Left lobe of liver (tissue), 2 donors: ENCODE measurements around the gene TMEM178B. TPM values are rescaled to one million over a fixed set of nuclear protein-coding genes. Genes with fewer than 3 reads are reported as not detected.

Source experiments
- ATAC-seq: fragments of 200-7000 bp; cut with Tn5 transposase; one replicate; pipeline ENCODE4 v1.9.1; 2020; ENCODE audit warnings: mild to moderate bottlenecking, moderate library complexity
- DNase-seq: peaks from one replicate; pipeline ENCODE4 v3.0.0-alpha.2; 2020; ENCODE audit warnings: low spot score
- total RNA-seq: library from RNA; stranded (reverse); gene quantifications from one replicate; pipeline ENCODE4 v1.2.1, GENCODE V29; 2021
- donor health status: DM: no; HTN: no; CAD: no; lungs with moderate emphysema.
- donor health status: DM: no; HTN: yes; CAD: no.

The TMEM178B gene
- total RNA-seq, 1 donor from 2014 or later = not detected

DNA sequence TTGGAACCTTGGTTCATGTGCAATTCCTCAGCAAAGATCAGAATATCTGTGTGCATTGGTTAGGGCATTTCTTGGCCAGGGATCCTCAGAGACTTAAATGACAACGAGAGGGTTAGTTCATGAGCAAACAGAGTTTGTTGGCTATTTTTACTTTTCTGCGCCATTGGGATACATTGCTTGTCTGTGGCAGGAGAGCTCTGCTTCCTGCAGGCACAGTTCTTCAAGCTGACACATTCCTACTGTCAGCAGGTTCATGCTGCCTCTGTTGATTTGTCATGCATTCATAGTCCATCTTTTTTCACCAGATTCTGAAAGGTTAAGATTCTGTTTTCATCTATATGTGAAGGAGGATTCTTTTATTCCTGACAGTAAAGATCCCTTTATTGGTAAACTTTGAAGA lies 139.4 kb downstream of the TMEM178B start:
- ATAC-seq (no peak), DNase-seq (no peak)

DNA sequence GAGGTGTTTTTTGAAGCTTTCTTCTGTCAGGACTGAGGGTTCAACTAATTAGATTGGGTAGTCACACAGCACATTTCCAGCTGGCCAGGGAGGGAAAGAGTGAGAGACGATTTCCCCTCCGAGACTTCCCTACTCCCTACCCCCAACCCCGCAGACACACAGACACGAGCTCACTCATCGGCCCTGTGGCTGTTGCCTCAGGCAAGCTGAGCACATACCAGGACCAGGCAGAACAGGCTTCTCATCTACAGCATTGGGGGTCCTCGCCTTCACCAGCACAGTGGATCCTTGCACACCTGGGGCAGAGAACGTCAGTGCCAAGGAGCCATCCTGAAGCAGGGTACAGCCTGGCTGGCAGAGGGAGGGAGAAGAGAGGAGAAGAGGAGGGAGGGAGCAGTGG lies 144.1 kb downstream of the TMEM178B start:
- no peak for ATAC-seq
- peak; percentile 26 for DNase-seq

DNA sequence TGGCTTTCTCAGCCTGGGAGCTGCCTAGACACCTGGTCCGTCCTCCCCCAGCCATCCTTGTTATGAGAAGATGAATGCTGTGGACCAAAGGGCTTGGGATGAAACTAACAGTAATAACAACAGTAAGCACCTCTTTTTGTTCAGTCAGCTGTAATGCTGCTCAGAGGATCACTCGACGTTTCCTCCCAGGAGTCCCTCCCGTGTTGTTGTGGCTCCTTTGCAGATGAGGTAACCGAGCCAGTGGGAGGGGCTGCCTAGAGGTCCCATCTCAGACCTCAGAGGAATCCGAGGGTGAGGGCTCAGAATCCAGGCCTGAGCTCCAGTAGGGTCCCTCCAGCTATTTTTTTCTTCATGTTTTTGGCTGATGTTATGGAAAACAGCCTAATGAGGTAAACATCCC lies 145.1 kb downstream of the TMEM178B start:
- no peak for ATAC-seq
- DNase-seq = peak; percentile 5

DNA sequence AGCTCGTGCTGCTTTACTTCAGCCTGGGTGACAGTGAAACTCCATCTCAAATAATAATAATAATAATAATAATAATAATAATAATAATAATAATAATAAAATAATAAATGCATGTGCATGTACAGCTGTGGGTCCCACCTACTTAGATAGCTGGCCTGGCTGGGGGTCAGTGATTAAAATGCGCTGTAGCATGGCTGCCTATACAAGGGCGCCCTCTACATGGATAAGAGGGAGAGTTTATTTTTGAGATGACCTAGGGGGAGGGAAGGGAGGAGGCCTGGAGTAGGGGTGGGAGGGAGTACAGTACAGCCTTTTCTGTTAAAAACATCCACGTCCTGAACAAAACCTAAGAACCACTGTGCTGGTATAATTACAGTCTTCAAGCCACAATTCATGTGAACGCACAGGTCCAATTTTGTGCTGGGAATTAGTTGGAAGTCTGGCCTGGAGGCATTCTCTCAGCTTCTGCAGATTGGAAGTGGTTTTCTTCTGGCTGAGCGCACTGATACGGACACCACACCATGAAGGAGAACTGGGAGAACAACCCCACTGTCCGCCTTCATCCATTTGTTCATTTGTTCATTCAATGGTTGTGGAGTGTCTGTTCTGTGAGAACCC lies 146.5 kb downstream of the TMEM178B start:
- DNase-seq (peak; percentile 6), ATAC-seq (no peak)

DNA sequence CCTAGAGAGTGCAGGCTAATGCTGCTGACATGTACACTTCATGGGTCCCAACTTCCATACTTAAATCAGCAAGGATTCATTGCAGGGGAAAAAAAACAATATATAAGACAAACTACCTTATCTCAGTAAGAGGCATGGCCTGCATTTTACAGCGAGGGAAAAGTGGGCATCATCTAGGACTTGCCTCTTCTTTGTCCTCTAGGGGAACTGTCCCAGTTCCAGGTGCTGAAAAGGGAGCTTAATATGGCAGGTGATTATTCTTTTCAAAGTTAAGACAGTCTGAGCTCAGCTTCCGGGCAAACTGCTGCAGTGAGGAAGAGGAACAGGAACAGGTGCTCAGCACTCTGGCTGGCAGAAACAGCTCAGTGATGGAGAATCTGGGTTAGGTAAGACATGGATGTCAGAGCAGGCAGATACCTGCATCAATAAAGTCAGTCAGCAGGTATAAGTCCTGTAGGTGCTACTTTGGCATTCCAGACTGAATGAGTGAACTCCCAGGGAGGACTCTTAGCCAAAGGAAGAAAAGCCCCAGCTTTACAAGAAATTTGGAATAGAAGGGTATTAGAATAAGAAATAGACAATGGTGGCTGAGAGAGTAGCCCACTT lies 147.2 kb downstream of the TMEM178B start:
- ATAC-seq (no peak), DNase-seq (no peak)

DNA sequence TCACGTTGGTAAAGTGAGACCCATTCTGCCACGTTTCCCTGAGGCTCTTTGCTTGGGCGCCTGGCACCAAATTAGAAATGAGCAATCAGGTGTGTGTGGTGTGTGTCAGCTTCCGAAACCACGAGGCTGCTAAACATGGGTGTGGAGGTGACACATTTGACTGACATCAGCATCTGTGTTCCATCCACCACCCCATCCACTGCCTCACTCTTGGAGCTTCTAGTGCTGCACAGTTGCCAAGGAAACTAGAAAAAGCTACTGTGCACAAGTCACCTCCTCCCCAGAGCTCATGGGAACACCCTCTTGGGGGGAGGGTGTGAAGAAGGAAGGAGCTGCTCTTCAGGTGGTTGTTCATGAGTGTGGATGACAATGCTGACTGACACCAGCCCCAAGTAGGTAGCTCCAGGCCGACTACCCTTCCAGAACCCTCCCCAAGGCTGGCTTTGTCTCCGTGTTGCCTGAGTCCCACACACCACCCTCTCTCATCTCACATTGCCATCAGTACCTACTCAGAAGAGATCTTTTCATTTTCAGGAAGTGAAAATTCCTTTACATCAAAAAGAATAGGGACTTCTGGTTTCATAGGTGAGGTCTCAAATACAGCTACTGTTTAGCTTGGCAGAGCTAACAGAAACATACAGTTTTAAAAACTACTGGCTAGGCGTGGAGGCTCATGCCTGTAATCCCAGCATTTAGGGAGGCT lies 152.2 kb downstream of the TMEM178B start:
- DNase-seq = no peak
- ATAC-seq = no peak

DNA sequence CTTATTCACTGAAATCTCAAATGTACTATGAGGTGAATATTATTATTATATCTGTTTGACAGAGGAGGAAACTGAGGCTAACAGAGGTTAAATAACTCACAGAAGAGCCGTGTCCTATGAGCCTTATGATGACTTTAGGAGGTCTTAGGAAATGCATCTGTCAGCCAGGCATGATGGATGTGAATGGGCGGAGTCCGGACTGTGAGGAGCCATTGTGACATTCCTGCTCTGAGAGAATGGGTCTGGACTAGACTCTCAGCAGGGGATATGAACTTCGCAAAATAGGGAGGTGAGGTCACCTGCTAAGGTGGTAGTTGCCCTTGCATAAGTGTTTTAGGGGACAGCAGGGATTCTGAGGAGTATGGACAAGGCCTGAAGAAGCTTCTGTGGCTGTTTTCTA lies 153.6 kb downstream of the TMEM178B start:
- ATAC-seq (no peak), DNase-seq (no peak)

DNA sequence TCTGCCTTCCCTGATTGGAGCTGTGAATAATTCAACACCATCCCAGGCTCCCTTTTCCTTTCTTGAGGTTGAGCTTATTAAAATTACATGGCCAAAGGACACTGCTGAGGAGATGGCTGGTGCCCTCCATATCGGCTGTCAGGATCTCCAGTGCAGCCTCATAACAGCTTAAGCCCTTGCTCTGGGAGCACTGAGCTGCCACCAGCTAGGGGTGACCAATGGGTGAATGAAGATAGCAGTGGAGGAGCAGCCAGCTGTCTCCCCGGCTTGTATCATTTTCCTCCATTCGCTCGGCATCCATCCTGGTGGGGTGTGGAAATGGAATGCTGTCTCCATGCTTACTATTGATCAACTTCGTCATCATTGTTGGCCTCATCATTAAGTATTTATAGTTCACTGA lies 154.6 kb downstream of the TMEM178B start:
- ATAC-seq (no peak), DNase-seq (no peak)

DNA sequence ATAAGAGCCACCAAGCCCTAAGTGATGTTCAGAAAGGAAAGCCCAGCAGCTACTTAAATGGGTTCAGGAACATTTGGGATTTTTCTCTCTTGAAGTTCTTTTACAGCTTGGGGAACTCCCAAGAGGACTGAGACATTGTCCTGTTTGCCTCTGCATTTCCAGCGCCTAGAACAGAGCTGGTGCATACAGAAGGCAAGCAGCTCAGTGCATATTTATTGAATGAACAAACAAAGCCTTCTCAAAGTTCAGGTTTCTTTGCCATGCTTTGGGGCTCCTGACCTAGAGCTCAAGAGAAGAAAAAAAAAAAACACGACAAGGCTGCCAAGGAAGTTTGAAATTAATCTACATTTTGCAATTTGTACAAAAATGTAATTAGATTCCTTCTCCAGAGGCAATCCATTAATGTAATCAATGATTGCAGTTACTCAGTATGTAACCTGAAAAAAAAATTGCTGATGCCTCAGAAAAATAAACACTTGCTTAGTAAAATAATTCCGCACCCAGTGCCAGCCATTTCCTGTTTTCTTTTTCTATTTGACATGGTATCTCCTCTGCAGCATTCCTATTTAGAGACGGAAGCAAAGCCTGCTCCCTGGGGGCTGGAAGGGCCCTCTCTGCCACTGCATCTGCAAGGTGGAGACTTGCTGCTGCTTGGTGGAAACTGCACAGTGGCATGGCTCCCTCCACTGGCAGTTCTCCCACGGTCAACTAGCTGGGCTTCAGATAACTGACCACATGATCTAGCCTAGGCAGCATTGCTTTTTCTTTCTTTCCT lies 157.3 kb downstream of the TMEM178B start:
- peak; percentile 89 for ATAC-seq
- DNase-seq = peak; percentile 50

DNA sequence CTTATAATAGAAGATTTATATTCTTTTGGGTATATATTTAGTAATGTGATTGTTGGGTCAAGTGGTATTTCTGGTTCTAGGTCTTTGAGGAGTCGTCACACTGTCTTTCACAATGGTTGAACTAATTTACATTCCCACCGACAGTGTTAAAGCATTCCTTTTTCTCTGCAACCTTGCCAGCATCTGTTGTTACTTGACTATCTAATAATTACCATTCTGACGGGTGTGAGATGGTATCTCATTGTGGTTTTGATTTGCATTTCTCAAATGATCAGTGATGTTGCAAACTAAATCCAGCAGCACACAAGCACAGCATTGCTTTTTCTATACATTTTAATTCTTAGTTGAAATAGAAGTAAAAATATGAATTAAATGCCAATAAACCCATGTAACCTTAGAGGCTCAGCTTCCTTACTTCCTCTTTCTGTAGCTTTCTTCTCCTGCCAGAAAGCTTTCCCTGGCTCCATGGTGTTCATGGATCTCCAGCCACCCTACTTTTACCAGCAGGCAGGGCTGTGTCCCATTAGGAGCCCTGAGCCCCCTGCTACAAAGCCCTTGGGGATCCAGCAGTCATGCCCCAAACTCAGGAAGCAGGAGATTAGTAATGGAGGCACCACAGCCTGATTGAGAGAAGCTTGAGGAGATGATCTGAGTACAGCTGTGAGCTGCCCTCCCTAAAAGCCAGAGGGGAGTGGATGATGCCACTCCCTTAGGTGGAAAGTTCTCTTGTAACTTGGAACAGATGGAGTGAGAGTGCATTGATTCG lies 158.6 kb downstream of the TMEM178B start:
- DNase-seq = no peak
- ATAC-seq = no peak

DNA sequence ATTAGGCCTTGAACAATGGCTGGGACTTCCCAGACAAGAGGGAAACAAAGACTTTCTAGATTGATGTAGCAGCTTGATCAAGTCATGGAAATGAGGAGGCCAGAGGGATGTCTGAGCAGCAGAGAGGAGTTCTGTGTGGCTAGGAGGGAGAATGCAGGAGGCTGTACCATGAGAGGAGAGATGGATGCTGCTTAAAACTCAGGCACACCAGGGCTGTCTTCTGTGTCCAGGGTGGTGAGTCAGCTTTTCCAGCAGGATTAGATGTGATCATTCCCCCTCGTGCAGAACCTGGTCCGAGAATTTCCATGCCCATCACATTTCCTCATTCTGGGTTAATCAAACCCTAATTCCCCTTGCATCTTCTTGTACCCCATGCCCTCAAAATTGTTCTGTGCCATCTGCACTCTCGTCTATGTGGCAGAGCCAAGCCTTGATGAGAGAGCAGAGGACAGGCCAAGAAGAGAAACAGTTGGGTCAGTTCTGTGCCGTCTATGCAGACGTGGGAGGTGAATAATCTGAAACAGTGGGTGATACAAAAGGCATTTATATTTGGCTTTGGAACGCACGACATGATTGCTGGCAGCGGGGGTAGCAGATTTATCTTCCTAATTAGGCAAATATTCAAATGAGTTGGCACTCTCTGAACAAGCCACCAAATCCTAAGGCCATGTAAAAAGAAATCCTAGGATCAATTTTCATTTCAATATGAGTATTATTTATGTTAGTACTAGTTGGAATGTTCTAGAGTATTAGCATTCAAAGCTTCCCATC lies 160.7 kb downstream of the TMEM178B start:
- ATAC-seq = no peak
- DNase-seq = no peak

DNA sequence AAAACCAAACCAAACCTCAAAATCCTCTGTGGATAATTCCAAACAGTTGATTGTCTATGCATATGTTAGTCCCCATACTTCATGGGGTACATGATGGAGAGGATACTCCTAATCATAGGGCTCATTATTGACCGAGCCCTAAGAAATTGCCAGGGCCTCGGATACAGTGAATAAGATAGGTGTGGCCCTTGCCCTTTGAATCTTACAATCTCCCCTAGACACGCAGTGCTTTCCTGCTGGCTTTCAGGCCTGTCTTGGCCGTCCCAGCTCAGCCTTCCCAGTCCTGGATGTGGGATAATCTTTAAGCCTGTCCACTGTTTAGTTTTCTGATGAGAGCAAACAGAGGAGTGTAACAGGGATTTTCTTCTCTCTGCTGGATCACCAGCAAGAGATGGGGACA lies 161.8 kb downstream of the TMEM178B start:
- ATAC-seq = no peak
- no peak for DNase-seq

DNA sequence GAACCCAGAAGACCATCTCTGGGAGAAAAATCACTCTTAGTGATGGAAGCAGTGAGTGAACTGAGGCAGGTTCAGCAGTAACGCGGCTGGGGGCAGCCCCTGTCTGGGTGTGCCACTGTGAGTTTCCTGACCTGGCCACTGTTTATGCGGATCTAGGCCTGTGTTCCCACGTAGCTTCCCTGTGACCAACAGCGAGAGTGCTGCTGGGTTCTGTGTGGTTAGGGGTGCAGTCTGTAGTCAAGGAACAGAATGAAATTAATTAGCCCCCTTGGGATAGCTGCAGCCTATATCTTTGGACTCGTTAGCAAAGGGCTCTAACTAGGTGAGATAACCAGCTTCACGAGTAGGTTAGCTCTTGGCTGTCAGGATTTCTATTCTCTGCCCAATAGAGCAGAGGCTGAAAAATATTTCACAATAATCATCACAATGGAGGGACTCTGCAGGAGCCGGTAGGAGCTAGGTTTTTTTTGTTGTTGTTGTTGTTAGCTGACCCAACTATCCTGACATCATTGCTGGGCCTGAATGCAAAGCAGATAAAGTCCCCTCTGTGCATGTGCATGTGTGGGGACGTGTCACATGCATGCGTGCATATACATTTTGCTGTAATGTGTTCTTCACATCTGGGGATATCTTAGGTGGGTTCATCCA lies 164.9 kb downstream of the TMEM178B start:
- no peak for ATAC-seq

DNA sequence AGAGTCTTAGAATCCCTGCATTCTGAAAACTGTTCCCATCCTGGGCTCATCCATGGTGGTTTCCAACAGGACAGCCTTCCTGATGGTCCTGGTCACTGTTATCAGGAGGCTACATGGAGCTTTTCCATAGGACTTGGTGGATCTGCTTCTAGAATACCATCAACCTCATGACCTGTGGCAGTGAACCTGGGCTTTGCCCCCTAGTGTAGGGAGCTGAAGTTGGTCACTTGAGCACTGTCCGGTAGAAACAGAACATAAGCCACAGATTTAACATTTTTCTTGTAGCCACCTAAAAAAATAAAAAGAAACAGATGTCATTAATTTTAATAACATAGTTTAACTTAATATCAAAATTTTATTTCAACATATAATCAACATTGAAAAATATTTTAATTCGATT lies 165.8 kb downstream of the TMEM178B start:
- DNase-seq (no peak), ATAC-seq (no peak)

More for the DNA sequence above, 164.9 kb downstream of the TMEM178B start:
- no peak for DNase-seq

DNA sequence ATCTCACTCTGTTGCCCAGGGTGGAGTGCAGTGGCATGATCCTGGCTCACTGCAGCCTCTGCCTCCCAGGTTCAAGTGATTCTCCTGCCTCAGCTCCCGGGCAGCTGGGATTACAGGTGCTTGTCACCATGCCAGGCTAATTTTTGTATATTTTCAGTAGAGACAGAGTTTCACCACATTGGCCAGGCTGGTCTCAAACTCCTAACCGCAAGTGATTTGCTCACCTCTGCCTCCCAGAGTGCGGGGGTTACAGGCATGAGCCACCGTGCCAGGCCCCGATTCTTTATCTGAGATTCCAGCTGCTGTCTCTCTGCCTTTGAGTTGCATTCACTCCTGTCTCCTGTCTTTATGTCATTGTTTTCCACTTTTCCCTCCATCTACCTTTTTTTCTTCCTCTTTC lies 168.7 kb downstream of the TMEM178B start:
- ATAC-seq (no peak), DNase-seq (no peak)

DNA sequence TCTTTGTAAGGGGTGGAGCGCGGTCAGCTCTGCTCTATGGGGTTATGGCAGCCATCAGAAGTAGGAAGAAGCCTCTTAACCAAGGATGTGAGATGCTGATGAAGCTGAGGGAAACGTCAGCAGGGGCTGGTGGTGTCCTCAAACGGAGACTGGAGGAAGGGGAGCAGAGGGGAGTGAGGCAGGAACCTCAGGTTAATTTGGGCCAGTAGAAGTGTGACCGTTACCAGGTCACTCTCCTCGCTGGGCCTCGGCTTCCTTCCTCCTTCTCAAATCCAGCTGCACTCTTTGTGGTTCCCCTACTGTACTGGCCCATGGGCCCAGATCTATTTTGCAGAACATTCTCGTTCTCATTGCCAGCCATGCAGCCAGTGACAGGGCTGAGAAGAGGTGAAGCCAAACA lies 169.5 kb downstream of the TMEM178B start:
- ATAC-seq (no peak), DNase-seq (no peak)

DNA sequence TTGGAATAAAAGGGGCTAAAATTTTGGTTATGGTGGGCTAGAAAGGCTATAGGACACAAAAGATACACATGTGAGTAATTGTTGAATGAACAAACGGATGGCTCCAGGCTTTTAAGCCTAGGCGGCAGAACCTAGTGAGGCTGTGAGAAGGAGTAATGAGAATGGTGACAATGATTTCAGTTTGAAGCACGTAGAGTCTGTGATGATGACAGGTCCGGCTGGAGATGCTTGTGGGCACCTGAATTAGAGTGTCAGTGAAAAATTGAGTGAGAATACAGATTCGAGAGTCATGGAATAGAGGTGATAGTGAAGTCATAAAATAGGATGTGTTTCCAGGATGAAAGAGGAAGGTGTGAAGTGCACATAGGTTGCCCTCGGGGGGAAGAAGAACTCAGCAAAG lies 170.6 kb downstream of the TMEM178B start:
- ATAC-seq = no peak
- no peak for DNase-seq

DNA sequence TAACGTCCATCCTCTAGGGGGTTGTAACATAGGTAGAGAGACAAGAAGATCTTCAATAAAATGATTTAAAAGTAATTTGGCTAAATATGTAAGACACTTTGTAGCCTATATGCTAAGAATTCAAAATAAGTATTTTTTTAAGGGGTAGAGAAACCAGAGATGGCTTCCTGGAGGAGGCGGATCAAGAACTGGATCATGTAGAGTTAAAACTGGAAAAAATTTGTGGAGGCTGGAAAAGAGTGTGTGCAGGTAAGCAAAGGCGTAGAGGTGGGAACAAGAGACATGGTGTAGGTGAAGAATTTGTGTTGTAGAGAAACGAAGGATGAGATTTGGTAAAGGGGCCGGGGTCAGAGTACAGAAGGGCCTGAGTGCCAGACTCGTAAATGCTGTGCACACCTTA lies 172.6 kb downstream of the TMEM178B start:
- DNase-seq = no peak
- ATAC-seq = no peak

DNA sequence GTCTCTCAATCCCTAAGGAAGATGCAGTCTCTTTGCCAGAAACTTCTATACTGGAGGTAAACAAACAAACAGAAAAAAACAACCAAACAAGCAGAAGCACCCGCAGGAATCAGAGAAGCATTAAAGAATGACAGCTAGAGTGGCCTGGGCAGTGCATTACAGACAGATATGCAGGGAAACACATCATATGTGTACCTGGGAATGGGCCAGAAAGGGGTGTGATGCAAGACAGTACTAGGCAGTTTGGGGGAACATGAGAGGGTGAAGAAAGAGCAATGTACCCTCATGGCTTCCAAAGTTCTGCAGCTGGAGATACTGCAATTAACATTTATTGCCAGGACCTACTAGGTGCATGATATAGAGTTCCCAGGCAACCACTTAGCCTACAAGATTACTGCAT lies 177.3 kb downstream of the TMEM178B start:
- no peak for DNase-seq
- no peak for ATAC-seq

DNA sequence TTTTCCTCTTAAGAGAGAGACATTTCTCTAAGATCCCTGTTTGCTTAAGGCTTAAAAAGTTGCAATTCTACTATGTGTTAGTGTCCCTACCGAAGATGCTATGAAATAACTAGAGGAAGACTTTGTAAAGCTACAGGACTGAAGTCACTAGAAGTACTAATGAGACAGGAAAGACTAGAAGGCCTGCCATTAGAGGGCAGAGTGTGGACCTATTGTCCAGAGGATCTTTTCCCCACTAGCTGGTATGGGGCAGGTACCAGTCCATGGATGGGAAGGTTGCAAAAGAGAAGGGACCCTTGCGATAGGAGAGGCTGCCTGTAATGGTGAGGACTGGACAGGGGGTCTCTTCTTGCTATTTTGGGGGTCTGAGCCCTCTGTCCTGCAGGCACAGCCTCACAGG lies 178.1 kb downstream of the TMEM178B start:
- ATAC-seq (peak; percentile 48), DNase-seq (no peak)
